HepG2 (cell line): ENCODE measurements around the gene ATG2A. TPM values are rescaled to one million over a fixed set of nuclear protein-coding genes. Genes with fewer than 3 reads are reported as not detected.

Source experiments
- LCORL ChIP-seq, 2 experiments: fragments of 450-650 bp in 1 of 2; sonication (generic) in 1 of 2; formaldehyde crosslinking in 1 of 2; IDR thresholded peaks; 2 replicates each; pipeline versions ENCODE4 v1.5.0 to v1.6.1; 2017 to 2020; ENCODE audit warnings: antibody characterized with exemption in 1 of 2, missing genetic modification reagents in 1 of 2
- MED8 ChIP-seq: sonication (generic); formaldehyde crosslinking; IDR thresholded peaks from 2 replicates; pipeline ENCODE4 v1.8.1; 2023; ENCODE audit warnings: mild to moderate bottlenecking, missing genetic modification reagents; ENCODE audit not compliant: insufficient replicate concordance
- NPAS2 ChIP-seq: sonication (generic); formaldehyde crosslinking; IDR thresholded peaks from 2 replicates; pipeline ENCODE4 v1.8.0; 2022; ENCODE audit warnings: mild to moderate bottlenecking, missing genetic modification reagents, borderline replicate concordance
- PAX8 ChIP-seq: sonication (generic); formaldehyde crosslinking; IDR thresholded peaks from 2 replicates; pipeline ENCODE4 v1.8.0; 2022; ENCODE audit warnings: mild to moderate bottlenecking, missing genetic modification reagents, borderline replicate concordance
- SIN3A ChIP-seq: IDR thresholded peaks from 2 replicates; pipeline ENCODE4 v1.6.1; 2011; ENCODE audit warnings: low read depth, mild to moderate bottlenecking, control low read depth, low read length, borderline replicate concordance
- THAP8 ChIP-seq: sonication (generic); formaldehyde crosslinking; IDR thresholded peaks from 2 replicates; pipeline ENCODE4 v1.5.1; 2020; ENCODE audit warnings: missing genetic modification reagents, mild to moderate bottlenecking, borderline replicate concordance
- ZBTB39 ChIP-seq: sonication (generic); formaldehyde crosslinking; IDR thresholded peaks from 2 replicates; pipeline ENCODE4 v1.5.0; 2020; ENCODE audit warnings: missing genetic modification reagents
- ZNF296 ChIP-seq: sonication (generic); formaldehyde crosslinking; conservative IDR thresholded peaks from 2 replicates; pipeline ENCODE4 v1.5.0; 2020; ENCODE audit warnings: mild to moderate bottlenecking, missing genetic modification reagents
- ZNF607 ChIP-seq: sonication (generic); formaldehyde crosslinking; IDR thresholded peaks from 2 replicates; pipeline ENCODE4 v1.5.1; 2020; ENCODE audit warnings: missing genetic modification reagents, mild to moderate bottlenecking, borderline replicate concordance
- ZNF670 ChIP-seq: sonication (generic); formaldehyde crosslinking; IDR thresholded peaks from 2 replicates; pipeline ENCODE4 v1.8.0; 2022; ENCODE audit warnings: mild to moderate bottlenecking, missing genetic modification reagents, borderline replicate concordance
- ZSCAN12 ChIP-seq: sonication (generic); formaldehyde crosslinking; IDR thresholded peaks from 2 replicates; pipeline ENCODE4 v1.9.0; 2021; ENCODE audit warnings: mild to moderate bottlenecking, missing genetic modification reagents
- polyA plus RNA-seq, 8 experiments: library from polyadenylated mRNA; depleted of rRNA in 3 of 8; stranded (reverse) in 7 of 8; unstranded in 1 of 8; fragments of >200 nt; fragmentation: Illumina TruSeq in 4 of 8; extraction: Trizol in 4 of 8; gene quantifications; 2 replicates each; pipeline versions ENCODE4 v1.2.1 to v1.2.3, GENCODE V29; 2011 to 2016; ENCODE audit warnings: low read depth in 4 of 8, missing spikeins in 1 of 8, mixed read lengths in 1 of 8; ENCODE audit not compliant: insufficient read depth in 1 of 8
- total RNA-seq, 5 experiments: library from RNA; depleted of rRNA; stranded (reverse); fragments of >200 nt; fragmentation: Illumina TruSeq; extraction: Trizol; gene quantifications; 2 replicates each; pipeline ENCODE4 v1.2.3, GENCODE V29; 2016; ENCODE audit warnings: low read depth in 1 of 5

ATG2A gene
- total and polyA plus RNA-seq, 2 of the 13 experiments (the other 11 are each of a cell fraction or from before 2014, with no cell fraction given), result 6.7 to 8.0 TPM

- no peak for TF ChIP-seq MED8 (CRISPR knock-in tag)
- no peak for TF ChIP-seq NPAS2 (CRISPR knock-in tag)
- TF ChIP-seq ZBTB39, result 0 out of 2 replicates have a peak, but pooled peaks have one; percentile 27
- TF ChIP-seq ZNF670, result no peak
- TF ChIP-seq ZNF296 (CRISPR knock-in tag), result no peak
- no peak for TF ChIP-seq ZSCAN12
- TF ChIP-seq THAP8 (CRISPR knock-in tag), result no peak
- TF ChIP-seq LCORL (IDR thresholded peaks at IDR 0.05), result no peak
- TF ChIP-seq LCORL (CRISPR knock-in tag; IDR thresholded peaks at IDR 0.05), result no peak
- TF ChIP-seq PAX8 (CRISPR knock-in tag), result no peak
- no peak for TF ChIP-seq SIN3A
- TF ChIP-seq ZNF607 (CRISPR knock-in tag), result peak; percentile 35; the same call in 1 of the 2 replicates
These were observed 17.1 kb upstream of the ATG2A start (continued) for GRCh38 chr11:64933935-64934681.
